Stimulated activated CD4-positive, alpha-beta T cell treated with anti-CD3 and anti-CD28 coated beads, Interleukin-12 subunit alpha, Interleukin-12 subunit beta, amount 100 ng/mL, for 4 hours (primary cell): Measurements from ENCODE around the gene PSAPL1.

Experiments used
- DNase-seq: peaks from one replicate; pipeline ENCODE4 v3.0.0-alpha.2; 2020

The PSAPL1 gene, protein sequence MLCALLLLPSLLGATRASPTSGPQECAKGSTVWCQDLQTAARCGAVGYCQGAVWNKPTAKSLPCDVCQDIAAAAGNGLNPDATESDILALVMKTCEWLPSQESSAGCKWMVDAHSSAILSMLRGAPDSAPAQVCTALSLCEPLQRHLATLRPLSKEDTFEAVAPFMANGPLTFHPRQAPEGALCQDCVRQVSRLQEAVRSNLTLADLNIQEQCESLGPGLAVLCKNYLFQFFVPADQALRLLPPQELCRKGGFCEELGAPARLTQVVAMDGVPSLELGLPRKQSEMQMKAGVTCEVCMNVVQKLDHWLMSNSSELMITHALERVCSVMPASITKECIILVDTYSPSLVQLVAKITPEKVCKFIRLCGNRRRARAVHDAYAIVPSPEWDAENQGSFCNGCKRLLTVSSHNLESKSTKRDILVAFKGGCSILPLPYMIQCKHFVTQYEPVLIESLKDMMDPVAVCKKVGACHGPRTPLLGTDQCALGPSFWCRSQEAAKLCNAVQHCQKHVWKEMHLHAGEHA

DNA sequence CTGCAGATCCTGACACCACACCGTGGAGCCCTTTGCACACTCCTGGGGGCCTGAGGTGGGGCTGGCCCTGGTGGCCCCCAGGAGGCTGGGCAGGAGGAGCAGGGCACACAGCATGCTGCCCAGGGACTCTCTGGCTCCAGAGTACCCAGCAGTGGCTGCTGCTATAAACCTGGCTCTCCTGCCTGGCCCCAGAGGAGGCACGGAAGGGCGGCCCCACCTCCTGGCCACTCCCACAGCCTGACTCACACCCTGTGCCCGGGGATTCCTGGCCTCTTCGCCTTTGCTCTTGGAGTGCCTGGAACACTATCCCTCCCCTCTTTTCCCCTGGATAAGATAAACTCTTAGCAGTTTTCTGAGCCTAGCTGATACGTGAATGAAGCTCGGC, at the start of gene PSAPL1:
PSAPL1 (minus strand) TSS at position 165 of the 385 bp plus-strand sequence; CDS start at position 114, 51 bp downstream.
- DNase-seq: no peak

DNA sequence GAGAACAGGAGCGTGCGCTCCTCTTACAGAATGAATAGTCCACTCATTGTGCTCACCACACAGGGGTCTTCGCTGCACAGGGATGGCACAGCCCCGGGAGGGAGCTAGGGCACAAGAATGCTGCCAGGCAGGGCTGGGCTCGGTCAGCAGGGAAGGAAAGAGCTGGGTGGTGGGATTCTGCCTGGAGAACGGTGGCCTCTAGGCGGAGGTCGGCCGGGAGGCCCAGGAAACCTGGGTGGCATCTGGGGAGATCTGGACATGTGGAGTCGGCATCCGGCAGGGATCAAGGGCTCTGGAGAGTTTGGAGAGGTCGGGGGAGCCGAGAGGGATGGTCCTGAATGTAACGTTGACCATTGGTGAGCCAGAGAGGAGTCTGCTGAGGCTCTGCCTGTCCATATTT, 46.5 kb upstream of the PSAPL1 start:
- no peak for DNase-seq

DNA sequence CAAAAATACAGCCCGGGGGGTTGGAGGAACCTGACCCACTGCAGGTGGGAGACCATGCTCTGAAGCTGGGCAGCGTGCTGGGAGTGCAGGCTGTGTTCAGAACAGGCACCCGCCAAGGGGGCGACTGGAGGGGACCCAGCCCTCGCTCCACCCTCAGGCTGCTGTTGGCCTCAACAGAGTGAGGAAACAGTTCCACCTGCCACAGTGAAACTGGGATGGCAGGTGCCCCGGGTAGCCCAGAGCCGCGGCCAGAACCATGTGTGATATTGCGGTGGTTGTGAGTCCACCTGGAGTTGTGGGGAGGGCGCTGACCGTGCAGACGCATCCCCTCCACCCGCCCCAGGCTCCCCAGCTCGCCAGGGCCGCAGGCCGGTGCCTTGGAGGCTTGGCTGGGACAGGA, 45.7 kb upstream of the PSAPL1 start:
- no peak for DNase-seq

DNA sequence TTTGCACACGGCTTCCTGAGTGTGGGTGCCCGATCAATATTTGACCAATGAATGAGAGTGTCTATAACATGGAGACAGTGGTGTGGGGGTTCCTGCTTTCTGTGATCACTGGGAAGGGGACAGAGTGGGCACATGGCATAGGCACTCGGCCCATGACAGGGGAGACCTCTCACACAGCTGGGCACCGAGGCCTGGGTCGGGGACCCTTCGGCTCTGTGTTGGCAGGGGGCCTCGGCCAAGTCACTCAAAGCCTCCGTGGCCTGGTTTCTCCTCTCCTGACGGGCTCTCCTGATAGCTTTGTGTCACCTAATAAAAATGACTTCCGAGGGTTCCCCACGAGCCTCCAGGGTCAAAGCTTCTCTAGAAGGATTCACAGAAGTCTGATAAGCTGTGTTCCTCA, 43.9 kb upstream of the PSAPL1 start:
- DNase-seq: no peak

DNA sequence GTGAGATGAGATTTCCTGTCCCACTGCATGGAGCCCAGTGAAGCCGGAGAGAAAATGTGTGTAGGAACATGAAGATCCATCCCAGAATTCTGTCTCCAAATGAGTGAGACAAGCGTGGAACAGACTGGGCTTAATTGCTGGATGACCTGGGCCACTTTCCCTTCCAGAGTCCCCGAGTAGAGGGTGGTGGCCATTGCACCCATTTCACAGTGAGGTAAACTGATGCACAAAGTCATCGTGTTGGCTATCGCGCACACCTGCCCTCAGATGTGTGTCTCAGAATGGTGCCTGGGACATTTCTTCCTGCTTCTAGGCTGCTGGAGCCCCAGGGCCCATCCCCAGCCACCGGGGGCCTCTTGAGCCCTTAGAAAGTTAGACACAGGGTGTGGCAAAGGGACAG, 43.0 kb upstream of the PSAPL1 start:
- DNase-seq: no peak

DNA sequence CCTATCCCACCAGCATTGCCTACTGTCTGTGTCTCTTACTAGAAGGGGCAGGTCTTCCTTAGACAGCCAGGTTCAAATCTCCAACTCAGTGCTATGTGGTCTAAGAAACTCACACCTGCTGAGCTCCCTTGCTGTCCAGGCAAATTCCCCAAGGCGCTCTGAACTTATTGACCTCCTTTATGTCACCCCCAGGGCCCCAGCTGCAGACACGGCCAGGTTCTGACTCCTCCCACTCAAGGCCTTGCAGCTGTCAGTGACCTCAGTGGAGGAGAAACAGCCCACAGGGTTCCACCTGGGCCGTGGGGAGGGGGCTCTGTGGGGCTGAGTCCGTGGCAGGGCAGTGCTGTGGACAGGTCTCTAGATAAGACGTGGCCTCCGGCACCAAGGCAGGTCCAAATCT, 42.1 kb upstream of the PSAPL1 start:
- no peak for DNase-seq

DNA sequence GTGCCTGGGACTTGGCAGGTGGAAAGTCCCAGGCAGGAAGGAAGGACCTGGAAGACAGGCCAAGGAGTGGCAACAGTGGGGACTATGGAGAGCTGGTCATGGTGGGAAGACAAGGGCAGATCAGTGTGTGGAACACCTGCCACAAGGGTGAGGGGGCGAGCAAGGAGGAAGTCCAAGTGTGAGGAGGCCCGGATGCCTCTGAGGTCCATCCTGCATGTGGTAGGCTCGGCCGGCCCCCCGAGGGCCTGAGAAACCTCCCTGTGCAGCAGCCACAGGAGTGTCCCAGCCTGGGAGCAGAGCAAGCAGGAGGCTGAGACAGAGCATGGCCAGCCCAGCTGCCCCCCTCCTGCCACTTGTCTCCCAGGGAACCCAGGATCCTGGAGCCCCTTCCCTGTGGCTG, 40.5 kb upstream of the PSAPL1 start:
- DNase-seq: no peak

DNA sequence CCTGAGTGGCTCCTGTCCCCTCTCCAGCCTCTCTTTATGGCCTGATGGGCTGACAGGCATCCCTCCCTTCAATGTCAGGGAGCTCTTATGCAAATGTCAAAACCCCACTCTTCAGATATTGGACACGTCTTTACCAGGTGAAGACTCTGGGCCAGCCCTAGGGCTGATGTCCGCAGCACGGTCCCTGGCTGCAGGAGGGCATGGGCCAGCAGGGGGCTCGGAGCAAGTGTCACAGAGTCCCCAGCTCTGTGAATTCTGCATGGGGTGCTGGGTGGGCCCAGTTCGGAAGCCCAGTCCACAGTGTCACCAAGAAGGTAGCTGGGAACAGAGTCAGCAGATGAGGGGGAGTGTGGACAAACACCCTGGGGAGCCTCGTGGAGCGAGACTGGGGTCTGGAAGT, 39.6 kb upstream of the PSAPL1 start:
- no peak for DNase-seq

DNA sequence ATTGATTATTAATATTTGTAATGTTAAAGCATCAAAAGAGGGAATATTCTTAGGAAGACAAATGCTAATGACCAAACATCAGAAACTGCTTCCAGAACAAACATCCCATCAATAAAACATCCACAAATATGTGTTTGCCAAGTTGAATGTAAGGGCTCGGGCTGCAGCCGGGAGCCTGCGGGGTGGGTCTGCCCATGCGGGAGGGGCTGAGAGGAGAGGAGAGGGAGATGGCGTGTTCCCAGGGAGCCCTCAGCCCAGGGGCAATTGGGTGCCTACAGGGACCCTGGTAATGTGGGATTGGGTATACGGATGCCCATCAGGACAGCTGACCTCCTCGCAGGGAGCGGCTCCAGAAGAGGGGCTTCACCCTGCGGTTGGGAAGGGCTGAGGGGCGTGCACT, 38.4 kb upstream of the PSAPL1 start:
- no peak for DNase-seq

DNA sequence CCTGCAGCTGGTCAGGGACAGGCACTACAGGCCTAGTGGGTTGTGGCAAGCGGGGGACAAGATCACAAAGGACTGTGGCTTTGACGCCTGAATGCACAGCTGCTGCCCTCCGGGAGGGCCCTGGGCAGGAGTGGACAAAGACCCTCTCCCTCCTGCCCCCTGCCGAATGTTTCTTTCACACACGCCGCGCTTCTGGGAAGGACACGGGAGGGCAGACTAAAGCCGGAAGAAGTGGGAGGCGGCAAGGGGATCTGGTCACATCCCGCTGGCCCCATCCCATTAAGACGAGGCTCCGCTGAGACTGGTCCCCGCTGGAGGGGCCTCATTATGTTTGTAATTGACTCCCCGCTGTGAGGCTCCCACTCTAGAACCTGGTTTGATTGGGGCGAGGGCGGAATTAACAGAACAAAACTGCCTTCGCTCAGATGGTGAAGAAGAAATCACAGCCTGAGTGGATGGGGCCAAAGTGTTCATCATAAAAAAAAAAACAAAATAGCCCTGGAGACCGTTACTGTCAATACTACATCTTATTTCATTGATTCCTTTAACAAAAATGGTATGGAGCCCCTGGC, 37.8 kb upstream of the PSAPL1 start:
- DNase-seq: no peak

DNA sequence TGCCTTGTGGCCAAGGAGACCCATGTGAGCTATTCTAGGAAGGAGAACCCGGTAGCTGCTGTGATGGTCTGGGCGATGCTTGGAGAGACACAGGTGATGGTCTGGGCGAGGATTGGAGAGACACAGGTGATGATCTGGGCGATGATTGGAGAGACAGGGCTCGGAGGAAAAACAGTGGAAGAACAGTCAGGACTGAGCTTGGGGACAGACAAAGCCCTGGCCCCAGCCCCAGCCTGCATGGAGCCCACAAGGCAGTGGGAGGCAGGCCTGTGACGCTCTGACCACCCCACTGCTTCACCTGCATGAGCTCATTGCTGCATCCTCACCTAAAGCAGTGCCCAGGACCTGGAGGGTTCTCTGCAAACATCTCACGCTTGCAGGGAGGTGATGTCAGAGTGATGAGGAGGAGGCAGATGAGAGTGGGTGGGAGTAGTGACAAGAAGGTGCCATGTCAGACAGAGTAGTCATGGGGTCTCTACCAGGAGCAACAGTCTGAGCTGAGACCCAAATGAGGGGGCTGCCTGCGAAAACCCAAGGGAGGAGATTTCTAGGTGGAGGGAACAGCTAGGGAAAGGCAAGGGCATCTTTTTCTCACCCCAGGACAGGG, 35.9 kb upstream of the PSAPL1 start:
- no peak for DNase-seq

DNA sequence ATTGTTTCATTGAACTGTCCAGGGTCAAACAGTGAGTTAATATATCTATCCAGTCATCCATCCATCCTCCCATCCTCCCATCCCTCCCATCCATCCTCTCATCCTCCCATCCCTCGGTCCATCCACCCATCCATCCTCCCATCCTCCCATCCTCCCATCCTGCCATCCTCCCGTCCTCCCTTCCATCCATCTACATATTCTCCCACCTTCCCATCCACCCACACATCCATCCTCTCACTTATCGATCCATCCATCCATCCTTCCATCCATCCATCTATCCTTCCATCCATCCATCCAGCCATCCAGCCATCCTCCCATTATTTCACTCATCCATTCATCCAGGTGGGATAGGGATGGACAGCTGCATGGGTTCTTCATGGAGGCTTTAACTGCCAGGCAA, 35.4 kb upstream of the PSAPL1 start:
- DNase-seq: no peak

DNA sequence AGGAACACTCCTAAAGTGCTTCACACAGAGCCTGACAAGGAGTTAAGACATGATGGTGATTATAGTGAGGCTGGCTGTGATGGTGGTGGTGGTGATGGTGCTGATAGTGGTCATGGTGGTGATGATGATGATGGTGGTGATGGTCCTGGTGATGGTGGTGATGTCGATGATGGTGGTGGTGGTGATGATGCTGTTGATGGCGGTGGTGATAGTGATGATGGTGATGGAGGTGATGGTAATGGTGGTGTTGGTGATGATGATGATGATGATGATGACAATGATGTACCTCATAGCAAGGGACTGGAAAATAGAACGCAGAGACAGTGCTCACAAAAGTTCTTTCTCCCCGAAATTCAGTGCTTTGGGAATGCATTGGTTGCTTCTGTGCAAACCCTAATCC, 34.3 kb upstream of the PSAPL1 start:
- no peak for DNase-seq

DNA sequence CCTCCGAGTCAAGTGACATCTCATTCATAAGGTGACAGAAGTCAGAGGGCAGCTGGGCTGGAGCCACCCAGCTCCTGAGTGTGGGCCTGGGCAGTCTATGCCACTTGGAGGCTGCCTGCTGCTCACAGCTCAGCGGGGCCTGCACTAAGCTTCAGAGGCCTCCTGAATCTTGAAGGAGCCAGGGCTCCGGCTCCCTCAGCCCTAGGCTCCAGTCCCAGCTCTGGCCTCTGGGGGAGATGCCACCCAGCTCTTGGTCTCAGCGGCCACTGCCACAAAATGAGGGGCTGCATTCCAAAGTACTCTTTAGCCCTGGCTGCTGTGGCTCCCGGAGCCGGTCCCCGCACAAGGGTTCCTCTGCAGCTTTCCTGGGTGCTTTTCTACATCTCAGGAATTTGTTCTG, 32.7 kb upstream of the PSAPL1 start:
- no peak for DNase-seq

DNA sequence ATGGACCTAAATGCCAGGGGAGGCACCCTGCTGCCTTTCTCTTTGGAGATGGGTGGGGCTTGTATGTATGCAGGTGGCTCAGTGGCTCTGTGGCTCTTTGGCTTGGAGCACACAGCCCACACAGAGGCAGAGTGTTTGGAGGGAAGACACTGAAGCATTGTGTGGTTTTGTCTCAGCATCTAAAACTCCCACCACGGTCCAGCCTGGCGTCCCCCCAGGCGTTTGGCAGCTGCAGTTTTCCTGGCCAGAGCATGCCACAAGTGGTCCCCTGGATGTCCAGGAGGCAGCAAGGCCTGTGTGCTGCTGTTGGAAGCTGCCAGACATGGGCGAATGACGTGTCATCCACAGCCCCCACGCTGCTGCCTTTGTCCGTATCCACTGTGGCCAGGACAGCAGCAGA, 32.2 kb upstream of the PSAPL1 start:
- no peak for DNase-seq

DNA sequence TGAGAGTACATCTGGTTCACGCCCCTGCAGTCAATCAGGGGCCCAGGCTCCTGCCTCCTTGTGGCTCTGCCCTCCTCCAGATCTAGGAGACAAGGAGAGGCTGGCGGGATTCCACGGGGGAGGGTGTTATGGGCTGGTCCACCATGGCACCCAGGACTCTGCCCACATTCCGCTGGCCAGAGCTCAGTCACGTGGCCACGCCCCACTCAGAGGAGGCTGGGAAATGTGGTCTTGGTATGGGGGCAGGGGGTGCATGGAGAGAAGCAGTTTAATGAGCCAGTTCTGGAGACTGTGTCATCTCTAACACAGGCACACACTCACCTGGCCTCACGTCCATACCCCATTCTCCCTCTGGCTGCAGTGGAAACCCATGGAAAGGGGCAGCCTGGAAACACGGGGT, 31.5 kb upstream of the PSAPL1 start:
- no peak for DNase-seq

DNA sequence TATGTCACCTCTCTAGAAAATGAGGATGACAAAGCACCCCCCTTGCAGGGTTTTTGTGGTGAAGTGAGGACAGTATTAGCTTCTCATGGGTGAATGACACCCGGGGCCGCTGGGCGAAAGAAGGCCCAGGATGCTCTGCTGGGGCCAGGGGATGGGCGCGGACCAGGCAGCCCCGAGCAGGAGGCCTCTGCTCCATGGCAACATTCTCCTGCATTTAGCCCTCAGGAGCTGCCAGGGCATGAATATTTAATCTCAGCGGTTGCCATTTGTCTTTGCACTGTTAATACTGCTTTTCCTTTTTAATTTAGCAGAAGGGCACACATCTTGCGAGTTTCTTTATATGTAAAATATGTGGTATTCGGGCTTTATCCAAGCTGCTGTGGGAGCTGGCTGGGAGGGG, 30.3 kb upstream of the PSAPL1 start:
- no peak for DNase-seq

DNA sequence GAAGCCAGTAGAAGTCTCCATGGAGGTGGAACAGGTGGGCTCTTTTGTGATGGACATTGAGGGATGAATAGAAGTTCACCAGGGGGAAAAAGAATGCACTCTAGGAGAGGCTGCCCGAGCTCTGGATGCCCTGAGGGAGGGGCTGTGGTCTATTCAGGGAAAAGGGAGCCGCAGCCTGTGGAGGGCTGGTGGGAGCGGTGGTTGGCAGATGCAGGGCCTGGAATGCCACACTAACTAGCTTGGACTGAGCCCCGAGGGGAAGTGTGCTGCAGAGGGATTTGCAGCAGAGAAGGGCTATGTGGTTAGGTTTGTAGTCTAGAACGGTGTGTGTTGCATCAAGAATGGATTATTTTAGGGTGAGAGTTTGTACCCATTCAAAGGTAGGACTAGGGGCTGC, 29.5 kb upstream of the PSAPL1 start:
- no peak for DNase-seq

DNA sequence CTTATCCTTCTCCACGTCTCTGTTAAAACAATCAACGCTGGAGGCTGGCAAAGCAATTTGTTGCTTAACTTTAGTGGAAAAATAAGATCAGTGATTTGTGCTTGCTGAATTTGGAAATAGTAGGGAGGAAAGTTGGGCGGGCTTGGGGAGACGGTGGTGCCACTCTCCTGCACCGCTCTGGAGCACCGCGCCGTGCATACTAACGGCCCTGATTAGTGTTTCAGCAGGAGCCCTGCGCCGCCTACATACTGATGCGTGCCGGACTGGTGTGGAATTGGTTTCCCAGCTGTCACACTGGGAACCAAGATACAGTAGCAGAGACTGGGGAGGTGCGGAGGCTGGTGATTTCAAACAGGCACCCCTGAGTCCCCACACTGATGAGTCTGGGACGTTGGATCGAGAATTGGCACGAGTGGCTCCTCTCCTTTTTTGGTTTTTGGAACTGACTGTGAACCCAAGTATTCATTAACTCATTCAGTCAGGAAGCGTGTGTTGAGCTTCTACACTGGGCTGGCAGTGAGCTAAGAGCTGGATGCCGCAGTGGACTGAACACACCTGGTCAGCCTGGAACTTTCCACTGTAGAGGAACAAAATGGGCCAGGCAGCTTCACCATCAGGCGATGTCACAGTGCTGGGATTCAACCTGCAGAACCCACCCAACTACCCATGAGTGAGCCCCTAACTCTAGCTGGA, 29.0 kb upstream of the PSAPL1 start:
- DNase-seq: no peak

DNA sequence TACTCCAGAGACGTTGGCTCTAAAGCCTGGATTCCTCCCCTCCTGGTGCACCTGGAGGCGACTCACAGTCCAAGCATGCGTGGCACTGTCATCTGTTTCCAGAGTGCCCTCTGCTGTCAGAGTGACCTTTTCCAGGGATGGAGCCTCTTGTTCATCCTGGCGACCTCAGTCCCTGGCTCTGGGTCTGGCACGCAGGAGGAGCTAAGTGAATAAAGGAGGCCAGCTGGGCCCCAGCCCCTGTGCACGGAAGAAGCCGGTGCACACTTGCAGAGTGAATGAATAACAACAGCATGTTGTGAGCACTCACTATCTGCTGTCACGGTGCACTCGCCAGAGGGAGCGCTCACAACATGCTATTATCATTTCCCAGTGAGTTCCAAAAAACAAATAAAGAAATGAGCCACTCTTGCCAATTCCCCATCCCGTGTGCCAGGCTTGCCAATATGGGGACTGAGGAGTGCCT, 27.8 kb upstream of the PSAPL1 start:
- no peak for DNase-seq

DNA sequence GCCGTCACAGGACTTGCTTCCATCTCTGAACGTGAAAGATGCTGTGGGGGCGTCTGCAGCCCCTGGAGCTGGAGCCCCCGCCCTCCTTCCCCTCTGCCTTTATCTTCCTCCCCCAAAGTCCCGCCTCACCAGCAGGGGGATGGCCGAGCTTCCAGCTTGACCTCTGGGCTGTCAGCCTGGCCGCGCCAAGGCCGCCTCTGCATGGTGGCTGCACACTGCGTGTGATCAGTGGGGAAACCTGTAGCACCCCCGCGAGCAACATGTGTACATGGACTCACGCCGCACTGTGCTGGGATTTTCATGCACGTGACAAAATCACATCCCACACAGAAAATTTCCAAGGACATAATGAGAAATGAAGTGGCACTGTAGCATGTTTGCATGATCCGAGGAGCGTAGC, 26.5 kb upstream of the PSAPL1 start:
- no peak for DNase-seq

DNA sequence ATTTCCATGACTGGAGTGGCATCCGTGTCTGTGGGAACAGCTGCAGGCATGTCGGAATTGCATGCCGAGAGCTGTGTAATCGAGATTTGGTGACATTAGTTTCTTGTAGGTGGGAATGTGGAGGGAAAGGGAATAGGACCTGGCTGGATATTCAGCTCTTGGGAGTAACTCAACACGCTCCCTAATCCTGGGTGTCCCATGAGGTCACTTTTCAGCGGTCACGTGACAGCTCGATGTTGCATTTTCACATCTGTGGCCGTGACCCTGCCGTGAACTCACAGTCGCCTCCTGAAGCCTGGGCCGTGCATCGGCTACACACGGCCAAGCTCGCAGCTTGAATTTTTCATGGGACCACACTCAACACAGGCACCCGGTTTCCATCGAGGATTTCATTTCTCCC, 25.8 kb upstream of the PSAPL1 start:
- no peak for DNase-seq

DNA sequence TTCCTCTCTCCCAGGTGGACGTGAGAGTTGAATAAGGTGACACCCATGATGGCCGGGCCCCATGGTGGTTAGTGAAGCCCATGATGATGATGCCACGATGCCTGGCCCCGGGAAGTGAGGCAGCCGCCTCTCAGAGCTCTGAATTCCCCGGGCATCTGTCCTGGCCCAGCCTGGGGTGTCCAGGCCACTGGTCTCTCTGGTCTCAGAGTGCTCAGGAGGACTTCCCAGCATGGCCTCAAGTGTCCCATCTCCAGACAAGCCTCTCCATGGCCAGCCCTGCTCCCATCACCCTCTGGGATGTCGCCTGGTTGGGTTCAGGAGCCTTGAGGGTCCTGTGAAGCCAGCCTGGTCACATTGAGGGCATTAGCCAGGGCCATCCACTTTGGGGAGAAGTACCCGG, 24.7 kb upstream of the PSAPL1 start:
- no peak for DNase-seq

DNA sequence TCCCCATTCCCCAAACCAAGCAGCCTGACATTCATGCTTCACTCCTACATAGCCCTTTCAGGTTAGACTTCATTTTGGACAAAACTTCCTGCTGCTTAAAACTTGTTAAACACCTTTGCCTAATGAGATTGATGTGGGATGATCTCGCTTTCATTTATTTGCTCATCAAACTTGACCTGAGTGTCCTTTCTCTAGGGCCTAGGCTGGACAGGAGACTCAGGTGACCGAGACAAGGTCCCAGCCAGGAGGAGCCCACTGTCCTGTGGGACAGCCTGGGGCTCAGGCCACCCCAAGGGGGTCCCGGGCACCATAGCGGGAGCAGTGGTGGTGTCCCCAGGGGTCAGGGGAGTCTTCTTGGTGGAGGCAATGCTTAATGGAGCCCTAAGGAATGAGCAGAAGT, 23.7 kb upstream of the PSAPL1 start:
- DNase-seq: no peak
